SK-MEL-5 (cell line): ENCODE results near the gene PPP1R16B. TPM values are rescaled to one million over a fixed set of nuclear protein-coding genes. Genes with fewer than 3 reads are reported as not detected.
A peak's percentile ranks its signal among the peaks of the same experiment; 100 is the strongest.

Source experiments
- DNase-seq: peaks from one replicate; pipeline ENCODE4 v3.0.0-alpha.2; 2016; ENCODE audit warnings: low read depth, low spot score
- in situ Hi-C: cut with HindIII; loops from 2 replicates; pipeline ENCODE4 v1.10.0; 2016; ENCODE audit warnings: low sequenced_read_pairs, high pct_unique_total_duplicates, low pct_unique_long_range_greater_than_20kb
- polyA plus RNA-seq, 2 experiments: library from polyadenylated mRNA; depleted of rRNA; stranded (reverse); fragments of >200 nt; gene quantifications; 2 replicates each; pipeline ENCODE4 v1.2.3, GENCODE V29; 2015
- total RNA-seq: library from RNA; depleted of rRNA; stranded (reverse); fragments of >200 nt; shearing (Covaris generic); gene quantifications from 2 replicates; pipeline ENCODE4 v1.2.3, GENCODE V29; 2014; rRNA removed

Gene PPP1R16B
- total RNA-seq: 0.56 and 0.69 TPM in 2 replicates
- 0.26 and 0.73 TPM in 2 replicates for polyA plus RNA-seq (2015; cell fraction: cytosol; rRNA removed)
- polyA plus RNA-seq (2015; cell fraction: nucleus; rRNA removed): 0.57 and 0.60 TPM in 2 replicates

- DNase-seq: no peak
- in situ Hi-C loops: no loop called here
Measured at GRCh38 chr20:38805502-38805957, at the start of gene PPP1R16B. TSS of gene PPP1R16B (plus strand) at chr20:38805697. CDS start at chr20:38835926, 30,229 bp downstream.

GRCh38 chr20:38757145-38757775 lies 48.2 kb upstream of the PPP1R16B start:
- in situ Hi-C loops: loop anchor here (25.0 kb wide), 1 partner anchor 95 kb away; no protein-coding TSS in a partner anchor
- no peak for DNase-seq

- DNase-seq: no peak
- in situ Hi-C loops: loop anchor here (25.0 kb wide), 1 partner anchor 97 kb away; no protein-coding TSS in a partner anchor
Measured at GRCh38 chr20:38759106-38759505, 46.4 kb upstream of the PPP1R16B start.

- in situ Hi-C loops: loop anchor here (25.0 kb wide), 1 partner anchor 99 kb away; no protein-coding TSS in a partner anchor
- DNase-seq: no peak
Measured at GRCh38 chr20:38760978-38761377, 44.5 kb upstream of the PPP1R16B start.

- in situ Hi-C loops: loop anchor here (25.0 kb wide), 1 partner anchor 100 kb away; no protein-coding TSS in a partner anchor
- no peak for DNase-seq
Measured at GRCh38 chr20:38762174-38762573, 43.3 kb upstream of the PPP1R16B start.

- no peak for DNase-seq
- in situ Hi-C loops: loop anchor here (25.0 kb wide), 1 partner anchor 101 kb away; no protein-coding TSS in a partner anchor
Measured at GRCh38 chr20:38763616-38764015, 41.9 kb upstream of the PPP1R16B start.

GRCh38 chr20:38764567-38765318 lies 40.8 kb upstream of the PPP1R16B start:
- DNase-seq: peak; percentile 29
- in situ Hi-C loops: loop anchor here (25.0 kb wide), 1 partner anchor 102 kb away; no protein-coding TSS in a partner anchor

- in situ Hi-C loops: loop anchor here (25.0 kb wide), 1 partner anchor 104 kb away; no protein-coding TSS in a partner anchor
Measured at GRCh38 chr20:38766071-38766470, 39.4 kb upstream of the PPP1R16B start.

GRCh38 chr20:38769376-38770295 lies 35.9 kb upstream of the PPP1R16B start:
- no peak for DNase-seq
- in situ Hi-C loops: loop anchor here (25.0 kb wide), 1 partner anchor 107 kb away; no protein-coding TSS in a partner anchor

More at GRCh38 chr20:38766071-38766470, 39.4 kb upstream of the PPP1R16B start:
- no peak for DNase-seq

- in situ Hi-C loops: loop anchor here (25.0 kb wide), 1 partner anchor 108 kb away; no protein-coding TSS in a partner anchor
- peak; percentile 68 for DNase-seq
Measured at GRCh38 chr20:38770546-38770945, 35.0 kb upstream of the PPP1R16B start.

GRCh38 chr20:38770970-38771369 lies 34.5 kb upstream of the PPP1R16B start:
- no peak for DNase-seq
- in situ Hi-C loops: loop anchor here (25.0 kb wide), 1 partner anchor 109 kb away; no protein-coding TSS in a partner anchor

GRCh38 chr20:38771621-38772020 lies 33.9 kb upstream of the PPP1R16B start:
- no peak for DNase-seq
- in situ Hi-C loops: loop anchor here (25.0 kb wide), 1 partner anchor 109 kb away; no protein-coding TSS in a partner anchor

- in situ Hi-C loops: loop anchor here (25.0 kb wide), 1 partner anchor 112 kb away; no protein-coding TSS in a partner anchor
- DNase-seq: no peak
Measured at GRCh38 chr20:38774167-38774566, 31.3 kb upstream of the PPP1R16B start.

GRCh38 chr20:38776363-38776762 lies 29.1 kb upstream of the PPP1R16B start:
- in situ Hi-C loops: no loop called here
- no peak for DNase-seq

GRCh38 chr20:38779247-38780097 lies 26.0 kb upstream of the PPP1R16B start:
- DNase-seq: no peak
- in situ Hi-C loops: no loop called here

- in situ Hi-C loops: no loop called here
- DNase-seq: no peak
Measured at GRCh38 chr20:38782275-38782674, 23.2 kb upstream of the PPP1R16B start.
